Measurements from ENCODE around the gene TYW3.

DNA sequence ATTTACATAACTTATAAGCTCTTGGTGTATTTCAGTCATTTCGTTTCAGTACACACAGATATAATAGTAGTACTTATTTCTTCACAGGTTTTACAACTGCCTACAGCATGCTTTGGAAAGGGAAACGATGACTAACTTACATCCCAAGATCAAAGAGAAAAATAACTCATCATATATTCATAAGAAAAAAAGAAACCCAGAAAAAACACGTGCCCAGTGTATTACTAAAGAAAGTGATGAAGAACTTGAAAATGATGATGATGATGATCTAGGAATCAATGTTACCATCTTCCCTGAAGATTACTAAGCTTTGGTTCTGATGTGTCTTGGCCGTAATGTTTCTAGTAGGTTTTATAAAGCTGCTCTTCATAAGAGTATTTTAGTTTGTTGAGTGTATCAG is 30.9 kb downstream of the TYW3 start:
- TF ChIP-seq, protein P1, sequence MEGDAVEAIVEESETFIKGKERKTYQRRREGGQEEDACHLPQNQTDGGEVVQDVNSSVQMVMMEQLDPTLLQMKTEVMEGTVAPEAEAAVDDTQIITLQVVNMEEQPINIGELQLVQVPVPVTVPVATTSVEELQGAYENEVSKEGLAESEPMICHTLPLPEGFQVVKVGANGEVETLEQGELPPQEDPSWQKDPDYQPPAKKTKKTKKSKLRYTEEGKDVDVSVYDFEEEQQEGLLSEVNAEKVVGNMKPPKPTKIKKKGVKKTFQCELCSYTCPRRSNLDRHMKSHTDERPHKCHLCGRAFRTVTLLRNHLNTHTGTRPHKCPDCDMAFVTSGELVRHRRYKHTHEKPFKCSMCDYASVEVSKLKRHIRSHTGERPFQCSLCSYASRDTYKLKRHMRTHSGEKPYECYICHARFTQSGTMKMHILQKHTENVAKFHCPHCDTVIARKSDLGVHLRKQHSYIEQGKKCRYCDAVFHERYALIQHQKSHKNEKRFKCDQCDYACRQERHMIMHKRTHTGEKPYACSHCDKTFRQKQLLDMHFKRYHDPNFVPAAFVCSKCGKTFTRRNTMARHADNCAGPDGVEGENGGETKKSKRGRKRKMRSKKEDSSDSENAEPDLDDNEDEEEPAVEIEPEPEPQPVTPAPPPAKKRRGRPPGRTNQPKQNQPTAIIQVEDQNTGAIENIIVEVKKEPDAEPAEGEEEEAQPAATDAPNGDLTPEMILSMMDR (IDR thresholded peaks at IDR 0.05) = no peak
- TF ChIP-seq POLR2A (IDR thresholded peaks at IDR 0.05) = no peak
